NOMO-1 (cell line): ENCODE data around the gene WNT8A.

Experiments
- DNase-seq, 2 experiments: peaks; one replicate each; lab custom pipeline; 2025; ENCODE audit not compliant: unreplicated experiment in 2 of 2; lab: John Stamatoyannopoulos, UW

The WNT8A gene

GRCh38 chr5:138082033-138082432 lies 1.8 kb upstream of the WNT8A start:
- no peak for DNase-seq

- no peak for DNase-seq
Measured at GRCh38 chr5:138091685-138092084, 7.9 kb downstream of the WNT8A start.

- DNase-seq: no peak
Measured at GRCh38 chr5:138092301-138092700, 8.5 kb downstream of the WNT8A start.

GRCh38 chr5:138093036-138093435 lies 9.2 kb downstream of the WNT8A start:
- no peak for DNase-seq

- DNase-seq: no peak
Measured at GRCh38 chr5:138095100-138095907, 11.5 kb downstream of the WNT8A start.

GRCh38 chr5:138096363-138096762 lies 12.5 kb downstream of the WNT8A start:
- peak in 1 of 2 experiments; percentile 24 for DNase-seq

GRCh38 chr5:138096997-138097828 lies 13.4 kb downstream of the WNT8A start:
- DNase-seq: peak in 1 of 2 experiments; percentile 33

GRCh38 chr5:138102454-138103318 lies 18.9 kb downstream of the WNT8A start:
- DNase-seq: peak; percentile 81 to 90

GRCh38 chr5:138103319-138103637 lies 19.4 kb downstream of the WNT8A start:
- DNase-seq: peak in 1 of 2 experiments; percentile 46

- no peak for DNase-seq
Measured at GRCh38 chr5:138105709-138106108, 21.9 kb downstream of the WNT8A start.

GRCh38 chr5:138107213-138107612 lies 23.4 kb downstream of the WNT8A start:
- no peak for DNase-seq

- no peak for DNase-seq
Measured at GRCh38 chr5:138109463-138110265, 25.8 kb downstream of the WNT8A start.

GRCh38 chr5:138110266-138110963 lies 26.6 kb downstream of the WNT8A start:
- no peak for DNase-seq

GRCh38 chr5:138111181-138111580 lies 27.3 kb downstream of the WNT8A start:
- no peak for DNase-seq

GRCh38 chr5:138111937-138112336 lies 28.1 kb downstream of the WNT8A start:
- no peak for DNase-seq

- no peak for DNase-seq
Measured at GRCh38 chr5:138115254-138115653, 31.4 kb downstream of the WNT8A start.

GRCh38 chr5:138128334-138128733 lies 44.5 kb downstream of the WNT8A start:
- no peak for DNase-seq

- DNase-seq: no peak
Measured at GRCh38 chr5:138129347-138129746, 45.5 kb downstream of the WNT8A start.

GRCh38 chr5:138132543-138132942 lies 48.7 kb downstream of the WNT8A start:
- no peak for DNase-seq
